Parathyroid adenoma (tissue), 2 donors: ENCODE data around the gene ZFR2.

Experiments used
- H2AFZ ChIP-seq: fragments of 300-600 bp; sonication (generic); one replicate; pipeline ENCODE4 v1.7.0; 2017; ENCODE audit warnings: antibody characterized with exemption, mild to moderate bottlenecking
- H3K27ac ChIP-seq: fragments of 300-600 bp; sonication (generic); one replicate; pipeline ENCODE4 v1.7.0; 2017
- H3K27me3 ChIP-seq: fragments of 300-600 bp; sonication (generic); one replicate; pipeline ENCODE4 v1.7.0; 2017; ENCODE audit warnings: low read length; ENCODE audit not compliant: control insufficient read depth, insufficient read depth
- H3K36me3 ChIP-seq: fragments of 300-600 bp; sonication (generic); one replicate; pipeline ENCODE4 v1.7.0; 2017; ENCODE audit warnings: low read length; ENCODE audit not compliant: control insufficient read depth, insufficient read depth
- H3K4me1 ChIP-seq: fragments of 300-600 bp; sonication (generic); one replicate; pipeline ENCODE4 v1.7.0; 2017; ENCODE audit warnings: control low read depth
- H3K4me2 ChIP-seq: fragments of 300-600 bp; sonication (generic); one replicate; pipeline ENCODE4 v1.7.0; 2017; ENCODE audit warnings: low read length
- H3K4me3 ChIP-seq: fragments of 300-600 bp; sonication (generic); one replicate; pipeline ENCODE4 v1.7.0; 2017; ENCODE audit warnings: low read depth, low read length
- H3K79me2 ChIP-seq: fragments of 300-600 bp; sonication (generic); one replicate; pipeline ENCODE4 v1.7.0; 2017; ENCODE audit warnings: control low read depth
- H3K9ac ChIP-seq: fragments of 300-600 bp; sonication (generic); one replicate; pipeline ENCODE4 v1.7.0; 2017; ENCODE audit warnings: mild to moderate bottlenecking
- H3K9me3 ChIP-seq: fragments of 300-600 bp; sonication (generic); one replicate; pipeline ENCODE4 v1.7.0; 2017; ENCODE audit warnings: low read length; ENCODE audit not compliant: control insufficient read depth
- TF ChIP-seq, protein P1 (sequence below): fragments of 300-600 bp; sonication (generic); IDR thresholded peaks from one replicate; pipeline ENCODE4 v1.7.0; 2017; ENCODE audit warnings: antibody characterized with exemption, mild to moderate bottlenecking
- donor health status: primary hyperparathyroidism.

ZFR2 gene

DNA sequence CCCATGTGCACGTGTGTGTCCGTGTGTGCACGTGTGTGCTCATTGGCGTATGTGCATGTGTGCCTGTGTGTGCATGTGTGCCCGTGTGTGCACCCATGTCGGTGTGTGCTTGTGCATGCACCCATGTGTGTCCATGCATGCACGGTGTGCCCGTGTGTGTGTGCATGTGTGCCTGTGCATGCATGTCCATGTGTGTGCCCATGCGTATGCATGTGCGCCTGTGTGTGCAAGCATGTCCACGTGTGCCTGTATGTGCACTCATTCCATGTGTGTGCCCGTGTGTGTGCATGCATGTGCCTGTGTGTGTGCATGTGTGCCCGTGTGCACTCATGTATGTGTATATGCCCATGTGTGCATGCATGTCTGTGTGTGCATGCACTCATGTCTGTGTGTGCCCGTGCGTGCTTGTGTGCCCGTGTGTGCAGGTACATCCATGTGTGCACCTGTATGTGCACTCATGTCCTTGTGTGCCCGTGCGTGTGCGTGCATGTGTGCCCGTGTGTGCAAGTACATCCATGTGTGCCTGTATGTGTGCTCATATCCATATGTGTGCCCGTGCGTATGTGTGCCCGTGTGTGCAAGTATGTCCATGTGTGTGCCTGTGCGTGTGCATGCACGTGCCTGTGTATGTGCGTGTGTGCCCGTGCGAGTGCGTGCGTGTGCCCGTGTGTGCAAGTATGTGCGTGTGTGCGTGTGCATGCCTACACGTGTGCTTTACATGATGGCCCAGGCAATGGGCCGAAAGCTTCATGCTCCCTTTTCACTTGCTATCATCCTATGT lies 61.1 kb downstream of the ZFR2 start:
- H3K27me3 ChIP-seq = no peaks in the 10 kb centered on the region
- no peaks in the 10 kb centered on the region for H3K79me2 ChIP-seq
- no peak overlapping the region for H2AFZ ChIP-seq
- no peaks in the 10 kb centered on the region for H3K36me3 ChIP-seq
- H3K9me3 ChIP-seq = no peaks in the 10 kb centered on the region
- no peak overlapping the region for H3K4me2 ChIP-seq
- no peaks in the 10 kb centered on the region for H3K4me1 ChIP-seq
- no peak overlapping the region for H3K27ac ChIP-seq
- H3K9ac ChIP-seq = no peak overlapping the region
- TF ChIP-seq, protein P1, sequence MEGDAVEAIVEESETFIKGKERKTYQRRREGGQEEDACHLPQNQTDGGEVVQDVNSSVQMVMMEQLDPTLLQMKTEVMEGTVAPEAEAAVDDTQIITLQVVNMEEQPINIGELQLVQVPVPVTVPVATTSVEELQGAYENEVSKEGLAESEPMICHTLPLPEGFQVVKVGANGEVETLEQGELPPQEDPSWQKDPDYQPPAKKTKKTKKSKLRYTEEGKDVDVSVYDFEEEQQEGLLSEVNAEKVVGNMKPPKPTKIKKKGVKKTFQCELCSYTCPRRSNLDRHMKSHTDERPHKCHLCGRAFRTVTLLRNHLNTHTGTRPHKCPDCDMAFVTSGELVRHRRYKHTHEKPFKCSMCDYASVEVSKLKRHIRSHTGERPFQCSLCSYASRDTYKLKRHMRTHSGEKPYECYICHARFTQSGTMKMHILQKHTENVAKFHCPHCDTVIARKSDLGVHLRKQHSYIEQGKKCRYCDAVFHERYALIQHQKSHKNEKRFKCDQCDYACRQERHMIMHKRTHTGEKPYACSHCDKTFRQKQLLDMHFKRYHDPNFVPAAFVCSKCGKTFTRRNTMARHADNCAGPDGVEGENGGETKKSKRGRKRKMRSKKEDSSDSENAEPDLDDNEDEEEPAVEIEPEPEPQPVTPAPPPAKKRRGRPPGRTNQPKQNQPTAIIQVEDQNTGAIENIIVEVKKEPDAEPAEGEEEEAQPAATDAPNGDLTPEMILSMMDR = no peak
- H3K4me3 ChIP-seq = no peak overlapping the region

DNA sequence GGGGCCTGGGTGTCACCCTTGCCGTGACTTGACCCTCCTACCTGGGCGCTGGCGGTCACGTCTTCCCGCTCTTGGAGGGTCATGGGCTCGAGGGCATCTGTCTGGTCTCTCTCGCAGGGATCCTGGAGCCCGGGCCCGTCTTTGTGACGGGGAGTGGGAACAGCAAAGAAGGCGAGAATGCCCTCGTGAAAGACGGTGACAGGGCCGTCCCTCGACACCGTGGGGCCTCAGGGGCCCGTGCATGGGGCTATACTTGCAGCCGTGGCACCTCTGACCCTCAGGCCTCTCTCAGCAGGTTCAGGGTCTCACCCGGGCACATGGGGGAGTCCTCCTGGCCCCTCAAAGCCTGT lies 61.7 kb downstream of the ZFR2 start:
- Histone ChIP-seq H3K4me2 (no peak overlapping the region), H3K9ac (no peak overlapping the region), H3K36me3 (no peaks in the 10 kb centered on the region), H3K4me1 (no peaks in the 10 kb centered on the region), H3K27ac (no peak overlapping the region), H3K9me3 (no peaks in the 10 kb centered on the region), H2AFZ (no peak overlapping the region), H3K4me3 (no peak overlapping the region), H3K79me2 (no peaks in the 10 kb centered on the region), H3K27me3 (no peaks in the 10 kb centered on the region)
- TF ChIP-seq, protein P1 = no peak

DNA sequence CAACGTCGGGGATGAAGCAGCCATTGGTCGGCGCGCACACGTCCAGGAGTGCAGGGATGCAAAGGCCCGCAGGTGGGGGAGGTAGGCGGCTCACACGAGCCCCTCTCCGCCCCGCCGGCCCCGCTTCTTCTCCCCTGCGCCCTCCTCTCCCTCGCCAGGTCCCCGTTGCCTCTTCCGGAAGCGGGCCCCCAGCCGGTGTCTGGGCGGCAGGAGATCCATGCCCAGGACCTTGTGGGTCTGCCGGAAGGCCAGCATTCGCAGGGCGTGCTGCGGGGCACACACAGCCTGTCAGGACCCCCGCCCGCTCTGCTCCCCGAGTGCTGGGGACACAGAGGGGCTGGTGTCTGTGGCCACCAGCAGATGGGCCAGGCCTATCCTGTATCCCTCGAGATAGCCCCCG lies 63.0 kb downstream of the ZFR2 start:
- Histone ChIP-seq H3K27me3 (no peaks in the 10 kb centered on the region), H2AFZ (no peak overlapping the region), H3K27ac (no peak overlapping the region), H3K4me3 (no peak overlapping the region), H3K4me1 (no peaks in the 10 kb centered on the region), H3K9me3 (no peaks in the 10 kb centered on the region), H3K9ac (no peak overlapping the region), H3K4me2 (no peak overlapping the region), H3K36me3 (no peaks in the 10 kb centered on the region), H3K79me2 (no peaks in the 10 kb centered on the region)
- TF ChIP-seq, protein P1 = no peak

DNA sequence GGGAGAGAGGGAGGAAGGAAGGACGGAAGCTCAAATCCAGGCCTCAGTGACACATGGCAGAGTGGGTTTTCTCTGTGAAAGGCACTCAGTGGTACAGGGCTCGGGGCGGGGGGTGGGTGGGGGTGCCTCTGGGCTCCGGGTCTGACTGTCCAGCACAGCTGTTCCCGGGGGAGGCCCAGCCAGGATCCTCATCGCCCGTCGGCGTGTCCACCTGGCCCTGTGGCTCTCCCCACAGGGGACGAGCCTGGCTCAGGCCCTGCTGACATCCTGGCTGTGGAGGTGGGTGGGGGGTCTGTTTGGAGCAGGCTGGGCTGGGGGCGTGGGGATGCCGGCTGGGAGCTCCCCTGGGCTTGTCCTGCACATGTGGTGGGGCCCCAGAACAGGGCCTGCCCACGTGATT lies 64.4 kb downstream of the ZFR2 start:
- TF ChIP-seq, protein P1 = no peak
- no peak overlapping the region for H3K4me3 ChIP-seq
- H3K4me2 ChIP-seq = no peak overlapping the region
- H3K79me2 ChIP-seq = no peaks in the 10 kb centered on the region
- no peaks in the 10 kb centered on the region for H3K9me3 ChIP-seq
- no peak overlapping the region for H2AFZ ChIP-seq
- H3K27ac ChIP-seq = no peak overlapping the region
- H3K9ac ChIP-seq = no peak overlapping the region
- no peaks in the 10 kb centered on the region for H3K4me1 ChIP-seq
- no peaks in the 10 kb centered on the region for H3K36me3 ChIP-seq
- H3K27me3 ChIP-seq = no peaks in the 10 kb centered on the region

DNA sequence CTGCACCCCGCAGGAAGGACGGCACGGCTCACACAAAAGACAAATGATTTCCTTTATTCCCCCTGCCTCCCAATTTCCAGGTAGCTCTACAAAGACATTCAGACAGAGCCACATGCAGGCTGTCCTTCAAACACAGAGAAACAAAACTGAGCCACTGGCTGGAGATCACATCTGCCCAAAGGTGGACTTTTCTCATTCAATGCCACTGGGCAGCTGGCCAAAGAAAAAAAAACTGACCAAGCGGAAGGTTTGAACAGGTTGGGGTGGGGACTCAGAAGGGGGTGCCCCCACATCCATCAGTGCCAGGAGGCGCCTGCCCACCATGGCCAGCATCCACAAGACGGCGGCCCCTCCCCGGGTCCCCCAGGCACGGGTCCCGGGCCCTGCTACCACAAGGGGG lies 64.9 kb downstream of the ZFR2 start:
- no peaks in the 10 kb centered on the region for H3K36me3 ChIP-seq

More for the DNA sequence above, 64.9 kb downstream of the ZFR2 start:
- H3K79me2 ChIP-seq = no peaks in the 10 kb centered on the region
- TF ChIP-seq, protein P1 = no peak
- H3K9me3 ChIP-seq = no peaks in the 10 kb centered on the region
- H3K4me3 ChIP-seq = no peak overlapping the region
- no peaks in the 10 kb centered on the region for H3K27me3 ChIP-seq
- no peaks in the 10 kb centered on the region for H3K4me1 ChIP-seq
- no peak overlapping the region for H3K27ac ChIP-seq
- H3K4me2 ChIP-seq = no peak overlapping the region
- H2AFZ ChIP-seq = no peak overlapping the region
- H3K9ac ChIP-seq = no peak overlapping the region
